H54 (cell line): ENCODE data around the gene ADORA3.
"Not testable (repeated sequence)": the region's sequence is repeated elsewhere in the genome, so short reads cannot be mapped to it uniquely, and the experiment has no call there.

ENCODE experiments used
- DNase-seq: peaks from one replicate; pipeline ENCODE4 v3.0.0; 2011; ENCODE audit warnings: low spot score, mixed read lengths; ENCODE audit not compliant: insufficient read length
- FAIRE-seq: peaks from 3 replicates; lab custom pipeline; 2011; peaks lifted over from hg19 to GRCh38; lab: Jason Lieb, UNC
- POLR2A ChIP-seq: IDR thresholded peaks from 2 replicates; pipeline ENCODE4 v1.6.1; 2011; ENCODE audit warnings: low read depth, mild to moderate bottlenecking, low read length

Gene ADORA3

DNA sequence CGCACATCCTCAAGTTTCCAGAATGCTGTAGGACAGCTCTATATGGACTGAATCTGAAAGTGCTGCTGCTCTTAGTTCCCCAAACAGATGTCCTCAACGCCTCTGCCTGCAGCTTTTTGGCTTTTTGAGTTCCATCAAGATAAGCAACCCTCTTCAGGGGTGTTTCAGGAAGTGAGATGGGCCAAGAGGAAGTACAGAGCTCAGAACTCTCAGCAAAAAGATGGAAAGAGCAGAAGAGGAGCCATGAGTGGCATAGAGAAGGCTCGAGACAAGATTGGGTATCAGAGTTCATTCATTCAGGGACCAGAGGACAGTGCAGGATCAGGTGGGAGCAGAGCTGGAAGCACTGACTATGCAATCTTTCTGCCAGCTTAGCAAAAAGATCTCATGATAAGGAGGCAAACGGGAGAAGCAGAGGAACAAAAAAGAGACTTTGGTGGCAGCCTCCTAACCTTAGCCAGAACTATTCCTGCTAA lies at the start of gene ADORA3, which contains the start of gene TMIGD3:
Gene ADORA3 (minus strand): TSS at position 49 of the 476 bp plus-strand sequence. CDS start 279 bp downstream, outside the sequence.
Gene TMIGD3 (minus strand): TSS at position 49 of the 476 bp plus-strand sequence. CDS start 279 bp downstream, outside the sequence.
- DNase-seq (no peak), FAIRE-seq (no peak)
- no peak for TF ChIP-seq POLR2A

GRCh38 chr1:111553196-111553595 lies 49.8 kb upstream of the ADORA3 start:
- DNase-seq, result peak; percentile 31
- peak; percentile 98 for FAIRE-seq
- no peak for TF ChIP-seq POLR2A

- FAIRE-seq (no peak), DNase-seq (no peak)
- TF ChIP-seq POLR2A, result no peak
Measured at GRCh38 chr1:111552587-111552986, 49.2 kb upstream of the ADORA3 start.

- FAIRE-seq (peak; percentile 30), DNase-seq (no peak)
- TF ChIP-seq POLR2A, result no peak
Measured at GRCh38 chr1:111551623-111552411, 48.4 kb upstream of the ADORA3 start.

DNA sequence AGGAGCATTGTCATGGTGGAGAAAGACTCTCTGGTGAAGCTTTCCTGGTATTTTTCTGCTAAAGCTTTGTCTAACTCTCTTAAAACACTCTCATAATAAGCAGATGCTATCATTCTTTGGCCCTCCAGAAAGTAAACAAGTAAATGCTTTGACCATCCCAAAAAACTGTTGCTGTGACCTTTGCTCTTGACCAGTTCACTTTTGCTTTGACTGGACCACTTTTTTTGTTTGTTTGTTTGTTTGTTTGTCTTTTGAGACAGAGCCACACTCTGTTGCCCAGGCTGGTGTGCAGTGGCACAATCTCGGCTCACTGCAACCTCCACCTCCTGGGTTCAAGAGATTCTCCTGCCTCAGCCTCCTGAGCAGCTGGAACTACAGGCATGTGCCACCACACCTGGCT lies 44.4 kb upstream of the ADORA3 start:
- DNase-seq, FAIRE-seq: not testable (repeated sequence)

GRCh38 chr1:111542187-111542586 lies 38.8 kb upstream of the ADORA3 start:
- DNase-seq, result no peak
- TF ChIP-seq POLR2A, result no peak
- no peak for FAIRE-seq

- no peak for TF ChIP-seq POLR2A
- DNase-seq, result no peak
- FAIRE-seq, result peak; percentile 97
Measured at GRCh38 chr1:111541721-111542120, 38.3 kb upstream of the ADORA3 start.

- DNase-seq (no peak), FAIRE-seq (peak; percentile 6)
- TF ChIP-seq POLR2A, result no peak
Measured at GRCh38 chr1:111540928-111541327, 37.5 kb upstream of the ADORA3 start.

DNA sequence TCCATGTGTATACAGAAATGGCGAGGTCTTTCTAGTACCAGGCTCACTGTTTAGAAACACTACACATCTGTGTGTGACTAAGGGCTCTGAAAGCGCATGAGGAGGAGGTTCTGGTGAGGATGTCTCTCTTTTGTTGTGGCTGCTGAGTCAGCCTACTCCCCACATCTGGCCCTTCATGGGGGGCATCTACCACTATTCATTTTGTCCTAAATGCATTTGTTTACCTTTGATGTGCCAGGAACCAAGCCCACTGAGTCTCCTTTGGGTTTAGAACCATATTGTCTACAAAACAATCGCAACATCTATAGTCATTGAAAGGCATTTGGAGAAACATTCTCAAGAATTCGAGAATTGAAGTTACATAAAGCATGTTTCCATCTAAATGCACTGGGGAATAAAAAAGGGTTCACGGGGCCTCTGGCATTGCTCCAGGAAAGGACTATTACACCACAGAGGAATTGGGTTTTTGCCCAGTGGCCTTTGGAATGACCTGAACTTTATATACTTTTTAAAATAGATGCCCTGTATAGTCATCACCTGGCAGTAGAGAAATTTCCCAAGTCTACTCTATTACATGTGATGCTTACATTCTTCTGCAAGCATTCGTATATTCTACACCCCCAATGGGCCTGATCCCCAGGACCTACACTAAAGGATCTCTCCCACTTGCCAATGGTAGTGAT lies 35.1 kb upstream of the ADORA3 start:
- peak; percentile 64 for FAIRE-seq
- no peak for TF ChIP-seq POLR2A
- peak; percentile 28 for DNase-seq

DNA sequence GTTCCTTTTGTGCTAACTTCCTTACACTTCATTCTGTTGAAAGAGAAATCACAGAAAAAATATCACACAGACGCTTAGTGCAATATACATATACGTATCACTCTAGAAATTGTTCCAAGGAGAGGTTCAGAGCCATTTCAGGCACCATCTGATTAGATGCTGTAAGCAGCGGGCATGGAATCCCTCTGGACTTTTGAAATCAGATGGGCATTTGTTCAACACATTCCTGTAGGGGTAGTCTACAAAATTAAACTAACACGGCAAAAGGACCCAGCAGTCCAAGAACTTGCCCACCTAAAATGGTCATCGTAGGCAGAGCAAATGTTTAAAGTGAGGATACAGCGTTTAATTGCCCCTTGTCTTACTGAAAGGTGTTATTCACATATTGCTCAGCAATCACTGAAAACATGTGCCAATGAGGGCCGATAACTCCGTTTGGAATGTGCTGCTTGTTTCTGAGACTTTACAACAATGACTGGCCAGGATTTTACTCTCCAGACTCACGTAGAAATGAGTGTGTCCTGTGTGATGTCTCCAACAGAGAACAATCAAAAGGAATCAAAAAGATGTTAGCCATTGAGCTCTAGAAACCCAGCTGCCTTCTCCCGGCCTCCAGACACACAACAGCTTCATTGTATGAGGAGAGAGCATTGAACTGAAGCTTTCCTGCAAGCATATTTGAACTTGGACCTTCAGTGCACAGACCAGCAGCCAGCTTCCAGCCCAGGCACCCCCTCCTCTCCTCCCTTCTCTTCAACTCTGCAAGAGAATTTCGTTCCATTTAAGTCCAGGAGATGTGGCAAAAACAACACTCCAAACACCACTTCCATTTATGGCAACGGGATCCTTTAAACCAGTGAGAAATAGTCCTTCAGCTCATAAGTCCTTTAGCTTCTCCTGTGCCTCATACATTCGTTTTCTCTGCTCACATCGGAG lies 32.1 kb upstream of the ADORA3 start:
- DNase-seq (no peak), FAIRE-seq (no peak)
- no peak for TF ChIP-seq POLR2A

- DNase-seq (no peak), FAIRE-seq (no peak)
- TF ChIP-seq POLR2A, result no peak
Measured at GRCh38 chr1:111520053-111520452, 16.6 kb upstream of the ADORA3 start.

DNA sequence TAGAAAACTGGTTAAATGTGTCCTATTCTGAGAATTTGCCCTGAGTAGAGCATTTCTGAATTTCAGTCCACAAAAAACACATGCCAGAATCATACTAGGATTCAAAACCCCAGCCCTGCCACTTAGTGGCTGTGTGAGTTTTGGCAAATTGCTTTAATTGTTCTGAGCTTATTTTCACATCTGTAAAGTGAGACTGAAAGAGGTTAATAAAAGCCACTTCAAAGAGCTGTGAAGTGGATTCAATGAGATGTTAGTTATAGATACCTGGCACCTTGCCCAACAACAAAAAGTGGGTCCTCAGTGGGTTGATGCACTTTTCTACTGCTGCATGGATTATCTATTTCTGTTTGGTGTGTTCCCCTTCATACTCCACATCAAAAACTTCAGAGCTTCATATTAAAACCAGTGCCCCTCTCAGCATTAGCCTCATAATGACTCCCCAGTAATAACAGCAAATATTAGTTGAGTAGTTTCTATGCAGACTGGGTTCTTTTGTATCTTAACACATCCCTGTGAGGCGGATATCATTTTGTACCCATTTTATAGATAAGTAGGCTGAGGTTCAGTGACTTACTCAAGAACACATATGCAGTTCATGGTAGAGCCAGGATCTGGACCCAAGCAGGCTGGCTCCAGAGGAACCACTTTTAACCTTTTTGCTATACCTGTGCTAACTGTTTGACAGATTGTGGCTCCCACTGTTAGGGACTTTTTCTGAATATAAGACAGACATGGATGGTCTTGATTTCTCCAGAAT lies 14.2 kb upstream of the ADORA3 start:
- FAIRE-seq (no peak), DNase-seq (no peak)
- TF ChIP-seq POLR2A, result no peak
